Adipose tissue (tissue), 3 donors: Measurements from ENCODE around the gene CHCHD6. TPM values are rescaled to one million over a fixed set of nuclear protein-coding genes. Genes with fewer than 3 reads are reported as not detected.

Experiments used
- H3K27ac ChIP-seq: one replicate; pipeline ENCODE4 v1.5.1; 2013; ENCODE audit warnings: low read depth, low read length
- WGBS, 3 donors: extraction: QIAGEN DNeasy Blood & Tissue Kit; methylation state at CpG; one replicate each; pipeline ENCODE4 v1.1.7; 2013; 5-methylcytosine and 5-hydroxymethylcytosine counted together
- polyA plus RNA-seq, 3 donors: library from polyadenylated mRNA; stranded (reverse); fragments of 200-250 nt; gene quantifications; one replicate each; pipeline ENCODE4 v1.2.3, GENCODE V29; 2013
- donor health status: healthy with polysubstance abuse.
- donor health status: Bipolar disorder and iron deficiency.
- donor health status: healthy.

Gene CHCHD6
- polyA plus RNA-seq, 3 donors: 10.0 to 12.9 (median 10.2) TPM

GRCh38 chr3:126951561-126951960, 247.5 kb downstream of the CHCHD6 start:
- H3K27ac ChIP-seq: no peak overlapping the region
- WGBS, 3 donors: 93 to 96% (median 94%) methylated on average over 5 of the region's 5 CpGs

DNA sequence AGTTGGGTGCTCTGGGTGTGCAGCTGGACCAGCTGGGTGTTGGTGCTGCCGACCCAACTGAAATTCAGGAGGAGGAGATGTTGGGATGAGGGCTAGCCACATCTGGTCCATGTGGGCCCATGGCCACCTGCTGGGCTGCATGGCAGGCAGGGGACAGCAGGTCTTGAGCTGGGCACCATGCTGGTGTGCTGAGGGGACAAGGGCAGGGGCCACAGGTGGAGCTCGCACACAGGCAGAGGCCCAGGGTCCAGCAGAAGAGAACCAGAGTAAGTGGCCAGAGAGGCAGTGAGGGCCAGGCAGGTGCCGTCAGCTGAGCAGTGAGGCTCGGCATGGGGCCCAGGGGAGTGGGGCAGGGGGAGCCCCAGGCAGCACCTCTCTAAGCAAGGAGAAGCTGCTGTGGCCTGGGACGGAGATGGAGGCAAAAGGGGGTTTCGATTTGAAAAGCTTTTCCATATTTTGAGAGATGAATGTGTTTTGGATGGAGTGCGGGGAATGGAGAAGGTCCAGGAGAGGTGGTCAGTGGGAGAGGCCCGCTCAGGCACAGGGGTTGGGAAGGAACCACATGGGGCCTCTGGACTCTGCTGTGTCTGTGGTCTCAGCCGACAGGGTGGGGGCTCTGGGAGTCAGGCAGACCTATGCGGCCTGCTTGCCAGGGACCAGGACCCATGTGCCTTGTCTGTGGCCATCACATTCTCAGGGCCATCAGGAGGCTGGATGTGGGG, 248.4 kb downstream of the CHCHD6 start:
- 93 to 95% (median 94%) methylated on average over 10 of the region's 10 CpGs for WGBS, 3 donors
- H3K27ac ChIP-seq: no peak overlapping the region

- WGBS, 3 donors: 92 to 96% (median 94%) methylated on average over 12 of the region's 12 CpGs
- H3K27ac ChIP-seq: no peak overlapping the region
Measured at GRCh38 chr3:126952983-126953660, 249.1 kb downstream of the CHCHD6 start.

DNA sequence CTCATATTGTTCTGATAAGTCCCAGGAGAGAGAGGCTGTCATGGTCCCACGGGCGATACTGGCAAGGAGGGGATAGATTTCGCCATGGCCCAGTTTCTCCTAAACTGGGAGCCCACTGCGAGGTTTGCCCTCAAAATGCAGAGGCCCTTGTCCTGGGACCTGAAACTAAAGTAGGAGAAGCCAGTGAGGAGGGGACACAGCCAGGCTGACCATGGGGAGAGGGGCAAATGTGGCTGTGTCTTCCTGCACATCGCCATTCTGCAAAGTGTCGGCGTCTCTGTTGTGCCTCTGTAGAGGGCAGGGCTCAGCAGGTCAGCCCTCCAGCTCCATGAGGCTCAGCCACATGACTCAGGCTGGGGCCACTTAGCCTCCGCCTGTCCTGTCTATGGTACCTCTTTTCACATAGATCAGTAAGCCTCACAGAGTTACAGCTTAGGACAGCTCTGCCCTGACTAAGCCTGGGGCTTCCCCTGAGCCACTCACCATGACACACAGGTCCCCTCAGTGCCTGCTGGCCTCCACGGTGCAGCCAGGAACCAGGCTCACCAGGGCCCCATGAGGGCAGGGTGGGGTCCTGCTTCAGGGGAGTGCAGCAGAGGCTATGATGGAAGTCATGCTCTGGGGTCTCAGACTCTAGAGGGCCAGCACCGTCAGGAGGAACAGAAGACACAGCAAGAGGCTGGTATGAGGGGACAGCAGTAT, 250.3 kb downstream of the CHCHD6 start:
- no peak overlapping the region for H3K27ac ChIP-seq
- WGBS, 3 donors: 86 to 91% (median 87%) methylated on average over 10 of the region's 10 CpGs

GRCh38 chr3:126955004-126955790, 251.2 kb downstream of the CHCHD6 start:
- H3K27ac ChIP-seq: no peak overlapping the region
- 96% methylated on average over 15 of the region's 15 CpGs for WGBS, 3 donors

- 54 to 89% (median 87%) methylated on average over 8 of the region's 8 CpGs for WGBS, 3 donors
- H3K27ac ChIP-seq: no peak overlapping the region
Measured at GRCh38 chr3:126956361-126956760, 252.3 kb downstream of the CHCHD6 start.

GRCh38 chr3:126956866-126957650, 253.0 kb downstream of the CHCHD6 start:
- H3K27ac ChIP-seq: no peak overlapping the region
- 88 to 89% (median 88%) methylated on average over 23 of the region's 23 CpGs for WGBS, 3 donors

GRCh38 chr3:126957776-126958637, 254.0 kb downstream of the CHCHD6 start:
- 95 to 97% (median 96%) methylated on average over 14 of the region's 14 CpGs for WGBS, 3 donors
- H3K27ac ChIP-seq: no peak overlapping the region

GRCh38 chr3:126958638-126959085, 254.6 kb downstream of the CHCHD6 start:
- WGBS, 3 donors: 86 to 92% (median 92%) methylated on average over 10 of the region's 10 CpGs
- no peak overlapping the region for H3K27ac ChIP-seq

DNA sequence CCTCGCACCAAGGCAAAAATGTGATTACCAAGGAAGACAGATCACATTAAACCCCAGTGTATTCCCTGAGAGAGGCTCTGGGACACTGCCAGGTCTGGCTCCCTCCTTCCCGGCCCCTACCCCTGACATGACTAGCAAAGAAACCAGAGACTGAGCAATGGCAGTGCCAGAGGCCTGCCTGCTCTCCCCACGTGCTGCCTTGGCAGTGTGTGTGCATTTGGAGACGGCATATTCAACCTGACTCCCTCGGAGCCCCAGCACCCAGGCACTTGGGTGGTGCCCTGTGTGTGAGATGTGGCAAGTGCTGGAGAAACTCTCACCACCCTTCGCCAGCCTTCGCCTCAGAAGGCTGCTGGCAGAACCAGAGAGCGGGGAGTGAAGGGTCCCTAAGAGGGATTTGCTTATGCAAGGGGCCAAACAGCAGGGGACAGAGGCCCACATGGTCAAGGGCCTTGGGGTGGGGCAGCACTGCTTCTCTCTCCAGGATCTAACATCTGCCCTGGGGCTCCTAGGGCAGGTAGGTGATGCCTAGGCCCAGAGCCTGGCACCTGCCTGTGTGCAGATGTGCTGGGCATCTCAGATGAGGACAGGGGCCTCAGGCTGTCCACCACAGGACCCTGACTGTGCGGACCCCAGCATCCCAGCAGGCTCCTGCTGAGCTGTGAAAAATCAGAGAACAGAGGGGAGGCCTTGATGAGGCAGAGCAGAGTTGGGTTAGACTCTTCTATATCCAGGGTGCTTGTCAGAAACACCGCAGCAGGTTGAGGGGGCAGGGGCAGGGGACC, 255.3 kb downstream of the CHCHD6 start:
- H3K27ac ChIP-seq: no peak overlapping the region
- 80 to 84% (median 81%) methylated on average over 10 of the region's 10 CpGs for WGBS, 3 donors

GRCh38 chr3:126959921-126960603, 256.0 kb downstream of the CHCHD6 start:
- no peak overlapping the region for H3K27ac ChIP-seq

DNA sequence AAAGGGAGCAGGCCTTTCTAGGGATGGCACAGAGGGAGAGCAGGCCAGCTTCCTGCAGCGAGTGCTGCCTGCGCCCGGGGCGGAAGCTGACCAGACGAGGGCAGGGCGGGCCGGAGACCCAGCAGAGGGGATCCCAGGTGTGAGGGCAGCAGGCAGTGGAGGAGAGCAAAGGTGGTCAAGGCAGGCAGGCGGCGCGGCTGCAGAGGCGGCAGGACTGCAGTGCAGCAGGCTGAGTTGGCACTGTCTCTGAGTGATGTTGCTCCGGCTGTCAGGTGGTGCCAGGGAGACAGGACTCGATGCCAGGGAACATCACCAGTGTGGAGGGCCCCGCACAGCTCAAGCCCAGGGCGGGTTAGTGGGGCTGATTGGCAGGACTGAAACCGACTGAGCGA, 256.6 kb downstream of the CHCHD6 start:
- no peak overlapping the region for H3K27ac ChIP-seq
- WGBS, 3 donors: 77 to 89% (median 84%) methylated on average over 17 of the region's 17 CpGs

More at GRCh38 chr3:126959921-126960603, 256.0 kb downstream of the CHCHD6 start:
- WGBS, 3 donors: 80 to 84% (median 80%) methylated on average over 15 to 17 of the region's 17 CpGs

GRCh38 chr3:126961191-126961790, 257.3 kb downstream of the CHCHD6 start:
- no peak overlapping the region for H3K27ac ChIP-seq

GRCh38 chr3:126961791-126962461, 257.9 kb downstream of the CHCHD6 start:
- 65 to 78% (median 70%) methylated on average over 11 of the region's 11 CpGs for WGBS, 3 donors
- no peak overlapping the region for H3K27ac ChIP-seq

More at GRCh38 chr3:126961191-126961790, 257.3 kb downstream of the CHCHD6 start:
- 51 to 55% (median 54%) methylated on average over 8 of the region's 8 CpGs for WGBS, 3 donors

GRCh38 chr3:126962756-126963155, 258.7 kb downstream of the CHCHD6 start:
- H3K27ac ChIP-seq: peak overlapping the region; percentile 3
- 92 to 97% (median 94%) methylated on average over 8 of the region's 8 CpGs for WGBS, 3 donors
